Keratinocyte (primary cell): ENCODE results near the gene ENPP3. TPM values are rescaled to one million over a fixed set of nuclear protein-coding genes. Genes with fewer than 3 reads are reported as not detected.

Experiments
- DNase-seq: peaks from one replicate; pipeline ENCODE4 v3.0.0-alpha.2; 2011; ENCODE audit warnings: low read depth, missing footprints, low spot score
- FAIRE-seq: peaks from 2 replicates; lab custom pipeline; 2011; peaks lifted over from hg19 to GRCh38; lab: Jason Lieb, UNC
- H2AFZ ChIP-seq: 2 replicates; pipeline ENCODE4 v1.6.0; 2012; ENCODE audit warnings: low read length, control low read depth, inconsistent platforms; ENCODE audit not compliant: control insufficient read depth
- H3K27ac ChIP-seq: 2 replicates; pipeline ENCODE4 v1.5.1; 2011; ENCODE audit warnings: low read length; ENCODE audit not compliant: control insufficient read depth, insufficient read depth
- H3K27me3 ChIP-seq: 3 replicates; pipeline ENCODE4 v1.6.0; 2011; ENCODE audit warnings: low read length; ENCODE audit not compliant: control insufficient read depth, insufficient read depth; ENCODE audit errors: extremely low read depth
- H3K36me3 ChIP-seq, 2 experiments: 2 replicates in 1 of 2; 3 replicates in 1 of 2; pipeline ENCODE4 v1.5.1; 2011; ENCODE audit warnings: low read length in 2 of 2, mild to moderate bottlenecking in 1 of 2; ENCODE audit not compliant: control insufficient read depth in 2 of 2, insufficient read depth in 2 of 2; ENCODE audit errors: extremely low read depth in 1 of 2
- H3K4me1 ChIP-seq: 3 replicates; pipeline ENCODE4 v1.5.1; 2011; ENCODE audit warnings: low read length; ENCODE audit not compliant: control insufficient read depth, insufficient read depth; ENCODE audit errors: extremely low read depth
- H3K4me2 ChIP-seq: 3 replicates; pipeline ENCODE4 v1.6.0; 2011; ENCODE audit warnings: low read depth, low read length; ENCODE audit not compliant: control insufficient read depth, insufficient read depth; ENCODE audit errors: extremely low read depth
- H3K4me3 ChIP-seq, 3 experiments: fragments of 200-600 bp in 1 of 3; sonication (generic) in 1 of 3; 2 replicates in 2 of 3; 3 replicates in 1 of 3; pipeline ENCODE4 v1.5.1; 2011 to 2016; ENCODE audit warnings: low read length in 3 of 3, mild to moderate bottlenecking in 3 of 3, control low read depth in 2 of 3, inconsistent platforms in 1 of 3, low read depth in 1 of 3, mixed read lengths in 1 of 3, mixed run types in 1 of 3, moderate library complexity in 1 of 3; ENCODE audit not compliant: control insufficient read depth in 2 of 3, insufficient read depth in 2 of 3; ENCODE audit errors: extremely low read depth in 1 of 3
- H3K79me2 ChIP-seq: 2 replicates; pipeline ENCODE4 v1.6.0; 2012; ENCODE audit warnings: low read length; ENCODE audit not compliant: control insufficient read depth, insufficient read depth
- H3K9ac ChIP-seq: 3 replicates; pipeline ENCODE4 v1.6.0; 2011; ENCODE audit warnings: low read length; ENCODE audit not compliant: control insufficient read depth, insufficient read depth; ENCODE audit errors: extremely low read depth
- H3K9me1 ChIP-seq: 3 replicates; pipeline ENCODE4 v1.6.0; 2011; ENCODE audit warnings: low read length; ENCODE audit not compliant: control insufficient read depth, insufficient read depth; ENCODE audit errors: extremely low read depth
- H3K9me3 ChIP-seq: 2 replicates; pipeline ENCODE4 v1.5.1; 2012; ENCODE audit warnings: low read depth, low read length; ENCODE audit not compliant: control insufficient read depth
- H4K20me1 ChIP-seq: 3 replicates; pipeline ENCODE4 v1.6.0; 2011; ENCODE audit warnings: low read length; ENCODE audit not compliant: control insufficient read depth, insufficient read depth; ENCODE audit errors: extremely low read depth
- CTCF ChIP-seq, 3 experiments: IDR thresholded peaks in 1 of 3; conservative IDR thresholded peaks in 1 of 3; optimal IDR thresholded peaks in 1 of 3; 2 replicates in 2 of 3; 3 replicates in 1 of 3; pipeline versions ENCODE3 to v1.5.1; 2011; ENCODE audit warnings: low read length in 3 of 3, mild to moderate bottlenecking in 3 of 3, moderate library complexity in 2 of 3, control low read depth in 1 of 3, inconsistent platforms in 1 of 3; ENCODE audit not compliant: insufficient read depth in 2 of 3; ENCODE audit errors: extremely low read depth in 1 of 3
- EZH2 ChIP-seq: IDR thresholded peaks from one replicate; pipeline ENCODE4 v1.6.1; 2012; ENCODE audit warnings: inconsistent platforms, mild to moderate bottlenecking, low read length, moderate library complexity
- dilution Hi-C: fragments of 300-500 bp; cut with MboI; formaldehyde crosslinking; loops from one replicate; pipeline ENCODE4 v1.7.0; 2020; ENCODE audit warnings: low sequenced_read_pairs; ENCODE audit not compliant: extremely low pct_ligation_motif_present
- polyA plus RNA-seq, 5 experiments: library from polyadenylated mRNA; depleted of rRNA in 3 of 5; stranded (reverse) in 3 of 5; stranded (forward) in 1 of 5; unstranded in 1 of 5; fragments of >200 nt; gene quantifications; 1 replicate in 1 of 5; 2 replicates in 3 of 5; 3 replicates in 1 of 5; pipeline versions ENCODE4 v1.2.1 to v1.2.3, GENCODE V29; 2011 to 2012; ENCODE audit warnings: missing spikeins in 2 of 5, low read depth in 1 of 5, low replicate concordance in 1 of 5
- small RNA-seq, 3 experiments: library from RNA; depleted of rRNA; stranded (forward); fragments of <200 nt; gene quantifications; one replicate each; pipeline ENCODE3, GENCODE V24; 2012; ENCODE audit warnings: low read depth in 3 of 3, low replicate concordance in 1 of 3; ENCODE audit not compliant: insufficient read length in 3 of 3

The ENPP3 gene
- polyA plus RNA-seq, 1 donor (not counting 4 experiments of a cell fraction or from before 2014, with no cell fraction given) = not detected

- no peak overlapping the region for H3K4me2 ChIP-seq
- DNase-seq (no peak), FAIRE-seq (no peak)
- no peaks in the 10 kb centered on the region for H3K36me3 ChIP-seq
- H3K4me1 ChIP-seq = no peaks in the 10 kb centered on the region
- no peak overlapping the region for H2AFZ ChIP-seq
- no peaks in the 10 kb centered on the region for H3K9me1 ChIP-seq
- no peaks in the 10 kb centered on the region for H4K20me1 ChIP-seq
- no peak overlapping the region for H3K4me3 ChIP-seq
- H3K27me3 ChIP-seq = no peaks in the 10 kb centered on the region
- no peak overlapping the region for H3K9ac ChIP-seq
- TF ChIP-seq EZH2 = no peak
- no peak for TF ChIP-seq CTCF (optimal IDR thresholded peaks at IDR 0.05 in 1 of 3, IDR thresholded peaks at IDR 0.05 in 1 of 3, conservative IDR thresholded peaks at IDR 0.05 in 1 of 3; ENCODE audit: extremely low read depth in 1 of 3, insufficient read depth in 2 of 3, low read length in 3 of 3)
- no peak overlapping the region for H3K27ac ChIP-seq
- H3K9me3 ChIP-seq = no peaks in the 10 kb centered on the region
- dilution Hi-C loops = no loop called here
- H3K79me2 ChIP-seq = no peaks in the 10 kb centered on the region
Observed at GRCh38 chr6:131795366-131795765, 158.3 kb downstream of the ENPP3 start.

Small RNAs within 50 kb of the gene (small RNA-seq; reads per million reads assigned to genes)
- gene MIR548H5 (0 reads per million in 3 experiments), gene RNU4-18P (0 to 0.07 (median 0) reads per million in 3 experiments)

Other genes starting within 250 kb of the ENPP3 start
- gene ARG1, start 64.1 kb upstream of the ENPP3 start, polyA plus RNA-seq = 0.13 to 0.17 TPM in 2 of 3 replicates, not detected in the other
- 13.9 to 24.9 TPM (median 22.4 TPM) in 3 replicates for gene MED23, start 9.1 kb upstream of the ENPP3 start, polyA plus RNA-seq
- gene OR2A4, start 64.1 kb downstream of the ENPP3 start, polyA plus RNA-seq = not detected in 3 replicates
- gene CTAGE9, start 73.7 kb downstream of the ENPP3 start, polyA plus RNA-seq = not detected in 3 replicates
- 0.22 to 0.34 TPM (median 0.22 TPM) in 3 replicates for gene ENPP1, start 170.7 kb downstream of the ENPP3 start, polyA plus RNA-seq